ENCODE measurements around the gene TAAR8.

DNA sequence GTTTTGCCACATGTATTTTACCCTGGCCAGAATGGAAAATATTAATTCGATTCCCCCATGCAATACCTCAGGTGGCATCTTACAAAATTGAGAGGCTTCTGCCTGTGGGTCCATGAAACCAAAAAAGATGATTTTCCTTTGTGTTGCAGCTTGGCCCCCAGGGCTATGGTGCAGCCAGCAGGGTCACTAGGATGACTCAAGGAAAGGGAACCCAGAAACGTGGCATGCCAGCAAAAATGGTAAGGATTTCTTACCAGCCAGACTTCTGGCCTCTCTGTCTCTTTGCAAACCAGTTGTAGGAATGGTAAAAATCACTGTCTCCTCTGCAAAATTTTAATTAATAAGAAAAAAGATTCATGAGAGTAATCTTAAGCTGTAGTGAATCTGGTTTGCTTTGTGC, 26.0 kb upstream of the TAAR8 start:
- TF ChIP-seq CTCF (IDR thresholded peaks at IDR 0.05; ENCODE audit: low read length): no peak
- no peak for TF ChIP-seq EZH2 (IDR thresholded peaks at IDR 0.05; ENCODE audit: borderline replicate concordance, low read length)
